NT2/D1 (cell line): ENCODE results near the gene CRYBG2.

ENCODE experiments used
- SUZ12 ChIP-seq: IDR thresholded peaks from 2 replicates; pipeline ENCODE4 v1.6.1; 2011; ENCODE audit not compliant: insufficient read length, insufficient read depth; ENCODE audit errors: extremely low read depth
- YY1 ChIP-seq: IDR thresholded peaks from 2 replicates; pipeline ENCODE4 v1.6.1; 2011; ENCODE audit not compliant: insufficient read length, insufficient read depth
- ZNF274 ChIP-seq: IDR thresholded peaks from 2 replicates; pipeline ENCODE4 v1.6.1; 2011; ENCODE audit warnings: mild to moderate bottlenecking, low read depth, low read length

GRCh38 chr1:26368486-26368885 is 14.6 kb upstream of the CRYBG2 start:
- TF ChIP-seq YY1, result no peak
- no peak for TF ChIP-seq ZNF274
- TF ChIP-seq SUZ12, result no peak
